WI38 (cell line): Measurements from ENCODE around the gene PDHA1.

Experiments used
- H3K4me3 ChIP-seq: 2 replicates; pipeline ENCODE4 v1.5.1; 2011; ENCODE audit warnings: low read depth, mild to moderate bottlenecking, control low read depth, low read length
- TF ChIP-seq, protein P1 (sequence below): IDR thresholded peaks from 2 replicates; pipeline ENCODE4 v1.5.1; 2012; ENCODE audit warnings: low read depth, mild to moderate bottlenecking, control low read depth, low read length

The PDHA1 gene

GRCh38 chrX:19358521-19358920, 14.8 kb downstream of the PDHA1 start:
- TF ChIP-seq, protein P1, sequence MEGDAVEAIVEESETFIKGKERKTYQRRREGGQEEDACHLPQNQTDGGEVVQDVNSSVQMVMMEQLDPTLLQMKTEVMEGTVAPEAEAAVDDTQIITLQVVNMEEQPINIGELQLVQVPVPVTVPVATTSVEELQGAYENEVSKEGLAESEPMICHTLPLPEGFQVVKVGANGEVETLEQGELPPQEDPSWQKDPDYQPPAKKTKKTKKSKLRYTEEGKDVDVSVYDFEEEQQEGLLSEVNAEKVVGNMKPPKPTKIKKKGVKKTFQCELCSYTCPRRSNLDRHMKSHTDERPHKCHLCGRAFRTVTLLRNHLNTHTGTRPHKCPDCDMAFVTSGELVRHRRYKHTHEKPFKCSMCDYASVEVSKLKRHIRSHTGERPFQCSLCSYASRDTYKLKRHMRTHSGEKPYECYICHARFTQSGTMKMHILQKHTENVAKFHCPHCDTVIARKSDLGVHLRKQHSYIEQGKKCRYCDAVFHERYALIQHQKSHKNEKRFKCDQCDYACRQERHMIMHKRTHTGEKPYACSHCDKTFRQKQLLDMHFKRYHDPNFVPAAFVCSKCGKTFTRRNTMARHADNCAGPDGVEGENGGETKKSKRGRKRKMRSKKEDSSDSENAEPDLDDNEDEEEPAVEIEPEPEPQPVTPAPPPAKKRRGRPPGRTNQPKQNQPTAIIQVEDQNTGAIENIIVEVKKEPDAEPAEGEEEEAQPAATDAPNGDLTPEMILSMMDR, result no peak
- no peak overlapping the region for H3K4me3 ChIP-seq

- TF ChIP-seq, protein P1, result no peak
- no peak overlapping the region for H3K4me3 ChIP-seq
These were observed 17.2 kb downstream of the PDHA1 start for GRCh38 chrX:19360903-19361302.

DNA sequence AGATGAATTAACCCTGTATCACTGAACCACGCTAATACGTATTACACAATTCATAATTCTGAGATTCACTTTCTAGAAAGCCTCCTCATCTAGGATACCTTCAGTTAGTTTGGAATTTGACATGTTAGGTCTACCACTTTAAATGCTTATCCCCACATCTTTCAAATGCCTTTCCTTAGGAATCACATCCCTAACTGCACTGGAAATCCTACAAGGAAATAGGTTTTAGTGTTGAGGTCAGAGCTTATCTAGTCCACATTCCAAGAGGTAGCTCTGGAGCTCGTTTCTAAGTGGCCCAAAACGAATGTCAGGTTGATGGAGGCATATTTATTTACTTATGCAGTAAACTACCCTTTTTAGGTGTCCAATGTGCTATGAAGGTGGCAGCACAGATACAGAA, 18.0 kb downstream of the PDHA1 start:
- H3K4me3 ChIP-seq, result no peak overlapping the region
- TF ChIP-seq, protein P1, result no peak

- H3K4me3 ChIP-seq, result no peak overlapping the region
- TF ChIP-seq, protein P1, result no peak
These were observed 24.8 kb downstream of the PDHA1 start for GRCh38 chrX:19368576-19368975.

GRCh38 chrX:19370061-19370460, 26.3 kb downstream of the PDHA1 start:
- TF ChIP-seq, protein P1, result no peak

GRCh38 chrX:19372170-19372546, 28.4 kb downstream of the PDHA1 start:
- TF ChIP-seq, protein P1, result peak; percentile 45
- H3K4me3 ChIP-seq, result peak overlapping the region; percentile 50

More at GRCh38 chrX:19370061-19370460, 26.3 kb downstream of the PDHA1 start:
- H3K4me3 ChIP-seq, result no peak overlapping the region

- peak overlapping the region; percentile 50 for H3K4me3 ChIP-seq
- TF ChIP-seq, protein P1, result no peak
These were observed 29.0 kb downstream of the PDHA1 start for GRCh38 chrX:19372547-19373331.
